Astrocyte (in vitro differentiated cells and primary cell): ENCODE measurements around the gene SERPINB1. TPM values are rescaled to one million over a fixed set of nuclear protein-coding genes. Genes with fewer than 3 reads are reported as not detected.

Source experiments
- DNase-seq: peaks from one replicate; pipeline ENCODE4 v3.0.0-alpha.2; 2010; ENCODE audit warnings: low read depth
- FAIRE-seq: peaks from 2 replicates; lab custom pipeline; 2011; peaks lifted over from hg19 to GRCh38; lab: Jason Lieb, UNC
- H2AFZ ChIP-seq: 2 replicates; pipeline ENCODE4 v1.6.0; 2012; ENCODE audit warnings: low read depth, low read length, inconsistent platforms
- H3K27ac ChIP-seq: 2 replicates; pipeline ENCODE4 v1.5.1; 2011; ENCODE audit warnings: low read depth, low read length, inconsistent platforms
- H3K27me3 ChIP-seq: 2 replicates; pipeline ENCODE4 v1.6.0; 2011; ENCODE audit warnings: low read length, inconsistent platforms; ENCODE audit not compliant: insufficient read depth
- H3K36me3 ChIP-seq: 2 replicates; pipeline ENCODE4 v1.5.1; 2011; ENCODE audit warnings: low read length, inconsistent platforms; ENCODE audit not compliant: insufficient read depth
- H3K4me1 ChIP-seq: 2 replicates; pipeline ENCODE4 v1.5.1; 2011; ENCODE audit warnings: low read length, inconsistent platforms; ENCODE audit not compliant: insufficient read depth
- H3K4me2 ChIP-seq: 2 replicates; pipeline ENCODE4 v1.6.0; 2012; ENCODE audit warnings: low read length, inconsistent platforms
- H3K4me3 ChIP-seq: 2 replicates; pipeline ENCODE4 v1.5.1; 2011; ENCODE audit warnings: low read depth, mild to moderate bottlenecking, low read length, inconsistent platforms; ENCODE audit not compliant: insufficient read depth
- H3K79me2 ChIP-seq: 2 replicates; pipeline ENCODE4 v1.6.0; 2012; ENCODE audit warnings: mild to moderate bottlenecking, low read length, inconsistent platforms; ENCODE audit not compliant: insufficient read depth
- H3K9ac ChIP-seq: 2 replicates; pipeline ENCODE4 v1.6.0; 2012; ENCODE audit warnings: mild to moderate bottlenecking, low read length, inconsistent platforms
- H3K9me3 ChIP-seq: 2 replicates; pipeline ENCODE4 v1.5.1; 2012; ENCODE audit warnings: low read depth, mild to moderate bottlenecking, low read length, inconsistent platforms; ENCODE audit not compliant: insufficient read depth
- H4K20me1 ChIP-seq: 2 replicates; pipeline ENCODE4 v1.6.0; 2012; ENCODE audit warnings: low read length, inconsistent platforms; ENCODE audit not compliant: insufficient read depth
- H3K27ac Mint-ChIP-seq: one replicate; pipeline ENCODE4 v1.8.0; 2021; ENCODE audit warnings: mild to moderate bottlenecking, mixed read lengths; ENCODE audit not compliant: unreplicated experiment
- H3K27me3 Mint-ChIP-seq: one replicate; pipeline ENCODE4 v1.8.0; 2021; ENCODE audit warnings: low read depth, mixed read lengths; ENCODE audit not compliant: unreplicated experiment
- H3K36me3 Mint-ChIP-seq: one replicate; pipeline ENCODE4 v1.8.0; 2021; ENCODE audit warnings: low read depth, mixed read lengths; ENCODE audit not compliant: unreplicated experiment
- H3K4me1 Mint-ChIP-seq: one replicate; pipeline ENCODE4 v1.8.0; 2021; ENCODE audit warnings: low read depth, mixed read lengths; ENCODE audit not compliant: unreplicated experiment
- H3K4me3 Mint-ChIP-seq: one replicate; pipeline ENCODE4 v1.8.0; 2021; ENCODE audit warnings: mild to moderate bottlenecking, moderate library complexity, mixed read lengths; ENCODE audit not compliant: unreplicated experiment
- H3K9me3 Mint-ChIP-seq: one replicate; pipeline ENCODE4 v1.8.0; 2021; ENCODE audit warnings: mild to moderate bottlenecking, mixed read lengths; ENCODE audit not compliant: unreplicated experiment
- EZH2 ChIP-seq: IDR thresholded peaks from 2 replicates; pipeline ENCODE4 v1.6.1; 2012; ENCODE audit warnings: mild to moderate bottlenecking, low read length, inconsistent platforms; ENCODE audit not compliant: insufficient read depth
- total RNA-seq: library from RNA; stranded (reverse); gene quantifications from 2 replicates; pipeline ENCODE4 v1.2.1, GENCODE V29; 2021
- TF ChIP-seq, protein P1 (sequence below): IDR thresholded peaks from 2 replicates; pipeline ENCODE4 v1.5.1; 2011; ENCODE audit warnings: low read depth, mild to moderate bottlenecking, inconsistent platforms, low read length, moderate library complexity; ENCODE audit not compliant: insufficient read depth

SERPINB1 gene
- total RNA-seq, 1 donor from 2014 or later: 1.5 TPM

DNA sequence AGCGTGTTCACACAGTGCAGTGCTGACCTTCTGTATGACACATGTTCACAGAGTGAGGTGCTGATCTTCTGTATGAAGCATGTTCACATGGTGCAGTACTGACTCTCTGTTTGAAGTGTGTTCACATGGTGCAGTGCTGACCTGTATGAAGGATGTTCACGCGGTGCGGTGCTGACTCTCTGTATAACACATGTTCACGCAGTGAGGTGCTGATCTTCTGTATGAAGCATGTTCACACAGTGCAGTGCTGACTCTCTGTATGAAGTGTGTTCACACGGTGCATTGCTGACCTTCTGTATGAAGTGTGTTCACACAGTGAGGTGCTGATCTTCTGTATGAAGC is 10.8 kb upstream of the SERPINB1 start:
- H3K36me3 ChIP-seq: no peaks in the 10 kb centered on the region
- no peak overlapping the region for H3K4me3 ChIP-seq

DNA sequence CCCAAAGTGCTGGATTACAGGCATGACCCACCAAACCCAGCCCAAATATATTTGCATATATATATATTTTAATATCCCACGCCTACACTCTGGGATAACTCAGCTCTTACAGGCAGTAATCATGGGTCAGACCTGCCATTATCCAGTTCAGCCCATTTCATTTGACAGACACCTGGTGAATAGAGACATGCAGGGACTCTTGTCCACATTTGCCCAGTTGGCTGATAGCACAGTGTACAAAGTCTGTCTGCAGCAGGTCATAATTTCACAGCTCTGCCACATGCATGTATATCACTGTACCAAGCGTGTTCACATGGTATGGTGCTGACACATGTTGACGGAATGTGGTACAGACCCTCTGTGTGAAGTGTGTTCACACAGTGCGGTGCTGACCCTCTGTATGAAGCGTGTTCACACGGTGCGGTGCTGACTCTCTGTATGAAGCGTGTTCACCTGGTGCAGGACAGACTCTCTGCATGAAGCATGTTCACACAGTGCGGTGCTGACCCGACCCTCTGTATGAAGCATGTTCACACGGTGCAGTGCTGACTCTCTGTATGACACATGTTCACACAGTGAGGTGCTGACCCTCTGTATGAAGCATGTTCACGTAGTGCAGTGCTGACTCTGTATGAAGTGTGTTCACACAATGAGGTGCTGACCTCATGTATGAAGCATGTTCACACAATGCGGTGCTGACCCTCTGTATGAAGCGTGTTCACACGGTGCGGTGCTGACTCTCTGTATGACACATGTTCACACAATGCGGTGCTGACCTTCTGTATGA is 10.3 kb upstream of the SERPINB1 start:
- H3K27ac ChIP-seq: no peak overlapping the region
- Mint-ChIP-seq H3K4me3 (no peak overlapping the region), H3K4me1 (peaks cover 14% of the 10 kb centered on the region), H3K27ac (no peak overlapping the region), H3K36me3 (no peaks in the 10 kb centered on the region), H3K27me3 (no peaks in the 10 kb centered on the region), H3K9me3 (no peaks in the 10 kb centered on the region)
- no peak overlapping the region for H3K9ac ChIP-seq
- no peaks in the 10 kb centered on the region for H4K20me1 ChIP-seq
- peaks cover 29% of the 10 kb centered on the region for H3K4me1 ChIP-seq
- no peaks in the 10 kb centered on the region for H3K27me3 ChIP-seq
- TF ChIP-seq EZH2: no peak
- no peak overlapping the region for H3K4me3 ChIP-seq
- H3K36me3 ChIP-seq: no peaks in the 10 kb centered on the region
- no peaks in the 10 kb centered on the region for H3K79me2 ChIP-seq
- no peaks in the 10 kb centered on the region for H3K9me3 ChIP-seq
- H3K4me2 ChIP-seq: no peak overlapping the region
- FAIRE-seq (no peak), DNase-seq (no peak)
- H2AFZ ChIP-seq: no peak overlapping the region

More for the DNA sequence above, 10.8 kb upstream of the SERPINB1 start:
- no peaks in the 10 kb centered on the region for H3K9me3 ChIP-seq
- H3K36me3 Mint-ChIP-seq: peaks cover 1% of the 10 kb centered on the region
- no peak overlapping the region for H2AFZ ChIP-seq
- peaks cover 33% of the 10 kb centered on the region for H3K4me1 ChIP-seq
- H4K20me1 ChIP-seq: no peaks in the 10 kb centered on the region
- TF ChIP-seq EZH2: no peak
- TF ChIP-seq, protein P1, sequence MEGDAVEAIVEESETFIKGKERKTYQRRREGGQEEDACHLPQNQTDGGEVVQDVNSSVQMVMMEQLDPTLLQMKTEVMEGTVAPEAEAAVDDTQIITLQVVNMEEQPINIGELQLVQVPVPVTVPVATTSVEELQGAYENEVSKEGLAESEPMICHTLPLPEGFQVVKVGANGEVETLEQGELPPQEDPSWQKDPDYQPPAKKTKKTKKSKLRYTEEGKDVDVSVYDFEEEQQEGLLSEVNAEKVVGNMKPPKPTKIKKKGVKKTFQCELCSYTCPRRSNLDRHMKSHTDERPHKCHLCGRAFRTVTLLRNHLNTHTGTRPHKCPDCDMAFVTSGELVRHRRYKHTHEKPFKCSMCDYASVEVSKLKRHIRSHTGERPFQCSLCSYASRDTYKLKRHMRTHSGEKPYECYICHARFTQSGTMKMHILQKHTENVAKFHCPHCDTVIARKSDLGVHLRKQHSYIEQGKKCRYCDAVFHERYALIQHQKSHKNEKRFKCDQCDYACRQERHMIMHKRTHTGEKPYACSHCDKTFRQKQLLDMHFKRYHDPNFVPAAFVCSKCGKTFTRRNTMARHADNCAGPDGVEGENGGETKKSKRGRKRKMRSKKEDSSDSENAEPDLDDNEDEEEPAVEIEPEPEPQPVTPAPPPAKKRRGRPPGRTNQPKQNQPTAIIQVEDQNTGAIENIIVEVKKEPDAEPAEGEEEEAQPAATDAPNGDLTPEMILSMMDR: no peak
- H3K27ac Mint-ChIP-seq: no peak overlapping the region
- H3K79me2 ChIP-seq: no peaks in the 10 kb centered on the region
- H3K27me3 Mint-ChIP-seq: no peaks in the 10 kb centered on the region
- no peaks in the 10 kb centered on the region for H3K27me3 ChIP-seq
- FAIRE-seq: no peak
- peak overlapping the region; percentile 92 for H3K27ac ChIP-seq
- no peaks in the 10 kb centered on the region for H3K9me3 Mint-ChIP-seq
- no peak overlapping the region for H3K4me3 Mint-ChIP-seq
- H3K4me1 Mint-ChIP-seq: peaks cover 13% of the 10 kb centered on the region
- DNase-seq: no peak
- no peak overlapping the region for H3K4me2 ChIP-seq
- H3K9ac ChIP-seq: no peak overlapping the region

DNA sequence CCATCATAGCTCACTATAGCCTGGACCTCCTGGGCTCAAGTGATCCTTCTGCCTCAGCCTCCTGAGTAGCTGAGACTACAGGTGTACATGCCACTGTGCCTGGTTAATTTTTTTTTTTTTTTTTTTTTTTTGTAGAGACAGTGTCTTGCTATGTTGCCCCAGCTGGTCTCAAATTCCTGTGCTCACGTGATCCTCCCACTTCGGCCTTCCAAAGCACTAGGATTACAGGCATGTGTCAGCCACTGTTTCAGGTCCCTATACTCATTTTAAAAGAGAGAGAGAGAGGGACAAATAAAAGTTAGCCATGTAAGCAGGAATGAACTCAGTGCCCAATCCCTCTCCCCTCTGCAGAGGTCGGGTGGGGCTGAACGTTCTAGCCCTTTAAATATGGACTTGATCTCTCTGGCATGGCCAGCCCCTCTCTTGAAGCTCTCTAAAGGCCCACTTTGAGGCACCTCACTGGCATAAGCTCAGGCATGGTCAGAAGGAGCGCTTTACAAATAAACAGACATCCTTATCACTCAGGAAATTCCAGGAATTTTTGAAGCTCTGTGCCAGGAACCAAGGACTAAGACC is 9.0 kb upstream of the SERPINB1 start:
- Histone ChIP-seq H4K20me1 (no peaks in the 10 kb centered on the region), H3K36me3 (no peaks in the 10 kb centered on the region), H3K4me3 (no peak overlapping the region), H3K9me3 (no peaks in the 10 kb centered on the region), H3K9ac (peak overlapping the region; percentile 38), H3K27me3 (no peaks in the 10 kb centered on the region), H3K4me1 (peaks cover 34% of the 10 kb centered on the region), H3K4me2 (peak overlapping the region; percentile 51), H2AFZ (no peak overlapping the region), H3K79me2 (no peaks in the 10 kb centered on the region), H3K27ac (peak overlapping the region; percentile 16)
- peak; percentile 60 for DNase-seq
- Mint-ChIP-seq H3K4me1 (peaks cover 20% of the 10 kb centered on the region), H3K27ac (peak overlapping the region; percentile 69), H3K36me3 (no peaks in the 10 kb centered on the region), H3K4me3 (no peak overlapping the region), H3K27me3 (no peaks in the 10 kb centered on the region), H3K9me3 (no peaks in the 10 kb centered on the region)
- no peak for FAIRE-seq
- no peak for TF ChIP-seq EZH2
- TF ChIP-seq, protein P1: no peak
